ENCODE results near the gene TMEM44. TPM values are rescaled to one million over a fixed set of nuclear protein-coding genes. Genes with fewer than 3 reads are reported as not detected.

TMEM44 gene
- total and polyA plus RNA-seq, 12 donors, result 1.3 to 20.4 (median 7.3) TPM

DNA sequence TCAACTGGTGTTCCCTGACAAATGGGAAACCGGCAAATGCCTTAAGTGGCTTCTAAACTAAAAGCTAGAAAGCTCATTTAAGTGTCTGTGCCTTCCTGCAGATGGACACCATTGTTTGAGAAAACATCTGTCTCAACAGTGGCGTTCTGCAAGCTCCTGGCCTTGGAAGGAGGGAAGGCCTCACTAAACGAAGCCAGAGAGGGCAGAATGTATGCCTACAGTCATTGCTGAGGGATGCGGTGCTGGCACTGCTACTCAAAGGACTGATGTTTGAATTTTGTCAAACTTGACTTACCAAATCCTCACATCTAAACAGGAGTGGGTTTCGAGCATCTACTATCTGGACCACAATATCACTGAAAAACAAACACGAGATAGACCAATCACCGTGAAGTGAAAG, 26.6 kb upstream of the TMEM44 start:
- H3K9me3 ChIP-seq (replicated peaks in 1 of 3), result no peaks in the 10 kb centered on the region
- 83 to 90% (median 85%) methylated on average over 7 of the region's 7 CpGs for WGBS, 4 donors
- no peak overlapping the region for H3K27ac ChIP-seq
- TF ChIP-seq, protein P1, sequence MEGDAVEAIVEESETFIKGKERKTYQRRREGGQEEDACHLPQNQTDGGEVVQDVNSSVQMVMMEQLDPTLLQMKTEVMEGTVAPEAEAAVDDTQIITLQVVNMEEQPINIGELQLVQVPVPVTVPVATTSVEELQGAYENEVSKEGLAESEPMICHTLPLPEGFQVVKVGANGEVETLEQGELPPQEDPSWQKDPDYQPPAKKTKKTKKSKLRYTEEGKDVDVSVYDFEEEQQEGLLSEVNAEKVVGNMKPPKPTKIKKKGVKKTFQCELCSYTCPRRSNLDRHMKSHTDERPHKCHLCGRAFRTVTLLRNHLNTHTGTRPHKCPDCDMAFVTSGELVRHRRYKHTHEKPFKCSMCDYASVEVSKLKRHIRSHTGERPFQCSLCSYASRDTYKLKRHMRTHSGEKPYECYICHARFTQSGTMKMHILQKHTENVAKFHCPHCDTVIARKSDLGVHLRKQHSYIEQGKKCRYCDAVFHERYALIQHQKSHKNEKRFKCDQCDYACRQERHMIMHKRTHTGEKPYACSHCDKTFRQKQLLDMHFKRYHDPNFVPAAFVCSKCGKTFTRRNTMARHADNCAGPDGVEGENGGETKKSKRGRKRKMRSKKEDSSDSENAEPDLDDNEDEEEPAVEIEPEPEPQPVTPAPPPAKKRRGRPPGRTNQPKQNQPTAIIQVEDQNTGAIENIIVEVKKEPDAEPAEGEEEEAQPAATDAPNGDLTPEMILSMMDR (IDR thresholded peaks at IDR 0.05), result no peak
- TF ChIP-seq POLR2A (IDR thresholded peaks at IDR 0.05), result no peak
- no peaks in the 10 kb centered on the region for H3K27me3 ChIP-seq
- intact Hi-C loops (cut with DNase I), result no loop called here
- peaks cover 0 to 36% of the 10 kb centered on the region in 2 donors for H3K36me3 ChIP-seq (replicated peaks in 1 of 2)
- peaks cover 0 to 4% of the 10 kb centered on the region in 2 donors for H3K4me1 ChIP-seq (replicated peaks in 1 of 2)
- H3K4me3 ChIP-seq, result no peak overlapping the region
- no peak for DNase-seq

DNA sequence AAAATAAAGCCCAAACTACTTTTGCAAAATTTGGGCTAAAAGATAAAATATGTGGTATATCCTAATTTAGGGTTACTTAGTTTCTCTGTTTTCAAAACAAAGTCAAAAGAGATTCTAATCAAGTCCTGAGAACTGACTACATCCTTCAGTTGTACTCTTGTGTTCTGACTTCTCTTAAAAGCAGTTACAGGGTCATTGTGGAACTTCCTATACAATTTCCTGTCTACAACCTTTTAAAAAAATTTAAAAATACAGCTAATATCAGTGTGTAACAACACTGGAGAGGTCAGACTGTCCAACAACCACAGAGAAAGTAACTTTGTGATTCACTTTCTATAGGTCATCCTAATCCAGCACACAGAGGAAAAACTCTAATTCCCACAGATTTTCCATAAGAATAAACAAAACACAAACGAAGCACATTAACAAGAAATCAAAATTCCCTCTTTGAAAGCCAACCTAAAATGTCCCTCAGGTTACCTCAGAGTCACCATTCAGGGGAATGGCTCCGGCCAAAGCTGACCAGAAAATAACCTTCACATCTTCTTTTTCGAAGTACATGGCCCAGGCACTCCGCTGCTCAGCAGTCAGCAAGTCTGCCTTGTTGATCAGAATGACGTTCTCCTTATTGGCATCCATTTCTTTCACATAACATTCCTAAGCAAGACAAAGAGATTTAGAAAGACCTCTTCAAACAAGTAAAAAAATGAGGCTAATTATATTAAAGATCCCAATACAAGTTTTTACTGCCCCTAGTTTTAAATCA, 25.4 kb upstream of the TMEM44 start:
- Histone ChIP-seq H3K27ac (no peak overlapping the region), H3K27me3 (no peaks in the 10 kb centered on the region), H3K4me1 (replicated peaks in 1 of 2) (peaks cover 0 to 4% of the 10 kb centered on the region in 2 donors), H3K36me3 (replicated peaks in 1 of 2) (peaks cover 0 to 38% of the 10 kb centered on the region in 2 donors), H3K9me3 (replicated peaks in 1 of 3) (no peaks in the 10 kb centered on the region), H3K4me3 (no peak overlapping the region)
- 73 to 84% (median 79%) methylated on average over 5 of the region's 5 CpGs for WGBS, 4 donors
- no peak for TF ChIP-seq POLR2A (IDR thresholded peaks at IDR 0.05)
- TF ChIP-seq, protein P1 (IDR thresholded peaks at IDR 0.05), result no peak
- DNase-seq, result no peak
- intact Hi-C loops (cut with DNase I), result no loop called here

DNA sequence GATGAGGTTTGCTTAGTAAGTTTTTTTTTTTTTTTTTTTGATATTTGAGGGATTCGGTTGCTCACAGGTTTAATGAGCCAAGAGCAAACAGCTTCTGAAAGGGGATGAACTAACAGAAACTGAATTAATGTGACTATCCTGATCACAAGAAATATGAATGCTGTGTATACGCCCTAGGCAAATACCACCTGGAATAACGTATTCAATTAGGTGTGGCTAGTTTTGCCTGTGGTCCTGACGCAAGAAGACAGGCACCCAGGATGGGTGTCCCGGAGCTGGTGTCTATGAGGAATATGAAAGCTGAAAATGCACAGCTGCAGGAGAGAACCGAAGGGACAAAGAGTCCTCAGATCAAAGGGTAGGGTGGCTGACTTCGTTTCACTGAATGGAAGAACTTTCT, 24.2 kb upstream of the TMEM44 start:
- intact Hi-C loops (cut with DNase I), result no loop called here
- DNase-seq, result no peak
- Histone ChIP-seq H3K27me3 (no peaks in the 10 kb centered on the region), H3K4me3 (no peak overlapping the region), H3K36me3 (replicated peaks in 1 of 2) (peaks cover 0 to 44% of the 10 kb centered on the region in 2 donors), H3K9me3 (replicated peaks in 1 of 3) (no peaks in the 10 kb centered on the region), H3K27ac (no peak overlapping the region), H3K4me1 (replicated peaks in 1 of 2) (peaks cover 0 to 4% of the 10 kb centered on the region in 2 donors)
- 81 to 87% (median 85%) methylated on average over 7 of the region's 7 CpGs for WGBS, 4 donors
- no peak for TF ChIP-seq POLR2A (IDR thresholded peaks at IDR 0.05)
- TF ChIP-seq, protein P1 (IDR thresholded peaks at IDR 0.05), result no peak

- TF ChIP-seq POLR2A (IDR thresholded peaks at IDR 0.05), result no peak
- TF ChIP-seq, protein P1 (IDR thresholded peaks at IDR 0.05), result no peak
- peaks cover 0 to 64% of the 10 kb centered on the region in 2 donors for H3K36me3 ChIP-seq (replicated peaks in 1 of 2)
These were observed 21.2 kb upstream of the TMEM44 start for GRCh38 chr3:194654443-194654842.

More at GRCh38 chr3:194654443-194654842, 21.2 kb upstream of the TMEM44 start:
- no peak for DNase-seq
- H3K4me1 ChIP-seq (replicated peaks in 1 of 2), result no peaks in the 10 kb centered on the region
- H3K9me3 ChIP-seq (replicated peaks in 1 of 3), result no peaks in the 10 kb centered on the region
- no peak overlapping the region for H3K27ac ChIP-seq
- 93 to 98% (median 94%) methylated on average over 5 of the region's 5 CpGs for WGBS, 4 donors
- H3K27me3 ChIP-seq, result no peaks in the 10 kb centered on the region
- intact Hi-C loops (cut with DNase I), result no loop called here
- H3K4me3 ChIP-seq, result no peak overlapping the region
